H1 (cell line): ENCODE results near the gene DLL3. TPM values are rescaled to one million over a fixed set of nuclear protein-coding genes. Genes with fewer than 3 reads are reported as not detected.

Experiments
- CTCF ChIA-PET: fragments of 300-600 bp; sonication (Branson Sonifier 250); formaldehyde crosslinking; loops from one replicate; lab custom pipeline; 2021; ENCODE audit not compliant: partially characterized antibody; lab: Charles Lee
- POLR2A ChIA-PET: fragments of 300-600 bp; sonication (Branson Sonifier 250); formaldehyde crosslinking; loops from one replicate; lab custom pipeline; 2021; ENCODE audit warnings: inconsistent platforms; ENCODE audit not compliant: partially characterized antibody; lab: Charles Lee
- DNase-seq, 2 experiments: peaks; one replicate each; pipeline versions ENCODE4 v3.0.0 to v3.0.0-alpha.2; 2010 to 2022; ENCODE audit warnings: low spot score in 2 of 2, low read depth in 1 of 2, mixed read lengths in 1 of 2
- FAIRE-seq: peaks from 2 replicates; lab custom pipeline; 2011; peaks lifted over from hg19 to GRCh38; lab: Jason Lieb, UNC
- H2AFZ ChIP-seq: 2 replicates; pipeline ENCODE4 v1.8.1; 2012; ENCODE audit warnings: low read length, inconsistent platforms
- H2AK5ac ChIP-seq: 2 replicates; pipeline ENCODE4 v1.6.1; 2013; ENCODE audit warnings: low read depth, low read length
- H2BK120ac ChIP-seq: replicated peaks from 2 replicates; pipeline ENCODE3; 2013; ENCODE audit warnings: low read depth, low read length, inconsistent platforms
- H2BK12ac ChIP-seq: 2 replicates; pipeline ENCODE4 v1.6.1; 2013; ENCODE audit warnings: low read depth, low read length
- H2BK15ac ChIP-seq: 2 replicates; pipeline ENCODE4 v1.6.1; 2013; ENCODE audit warnings: low read length
- H2BK20ac ChIP-seq: 2 replicates; pipeline ENCODE4 v1.6.1; 2013; ENCODE audit warnings: low read length
- H2BK5ac ChIP-seq: 2 replicates; pipeline ENCODE4 v1.6.1; 2013; ENCODE audit warnings: low read depth, low read length
- H3K14ac ChIP-seq: 2 replicates; pipeline ENCODE4 v1.6.1; 2013; ENCODE audit warnings: inconsistent platforms; ENCODE audit not compliant: insufficient read length
- H3K18ac ChIP-seq: 2 replicates; pipeline ENCODE4 v1.6.1; 2013; ENCODE audit warnings: low read length; ENCODE audit errors: extremely low read depth
- H3K23ac ChIP-seq: 2 replicates; pipeline ENCODE4 v1.6.1; 2013; ENCODE audit warnings: inconsistent platforms; ENCODE audit not compliant: insufficient read length
- H3K23me2 ChIP-seq: 2 replicates; pipeline ENCODE4 v1.6.1; 2013; ENCODE audit warnings: low read depth, low read length
- H3K27ac ChIP-seq: 2 replicates; pipeline ENCODE4 v1.6.1; 2011; ENCODE audit warnings: low read depth, low read length, inconsistent platforms
- H3K27me3 ChIP-seq, 4 experiments: replicated peaks in 1 of 4; 1 replicate in 1 of 4; 2 replicates in 3 of 4; pipeline versions ENCODE4 v1.6.1 to v1.8.1; 2011 to 2013; ENCODE audit warnings: low read length in 3 of 4, mild to moderate bottlenecking in 3 of 4, inconsistent platforms in 2 of 4, mixed read lengths in 2 of 4, moderate library complexity in 1 of 4; ENCODE audit not compliant: control insufficient read depth in 3 of 4, insufficient read depth in 3 of 4; ENCODE audit errors: extremely low read depth in 1 of 4
- H3K36me3 ChIP-seq, 4 experiments: 2 replicates each; pipeline versions ENCODE4 v1.6.1 to v1.8.1; 2011 to 2013; ENCODE audit warnings: mild to moderate bottlenecking in 4 of 4, low read length in 3 of 4, moderate library complexity in 2 of 4, control low read depth in 1 of 4, inconsistent platforms in 1 of 4; ENCODE audit not compliant: insufficient read depth in 4 of 4, control insufficient read depth in 2 of 4
- H3K4ac ChIP-seq: replicated peaks from 2 replicates; pipeline ENCODE3; 2013; ENCODE audit warnings: low read length, low read depth, mixed read lengths, inconsistent platforms; ENCODE audit not compliant: insufficient read length
- H3K4me1 ChIP-seq, 4 experiments: replicated peaks in 1 of 4; 1 replicate in 1 of 4; 2 replicates in 3 of 4; pipeline versions ENCODE4 v1.6.1 to v1.8.1; 2011 to 2013; ENCODE audit warnings: low read length in 3 of 4, inconsistent platforms in 2 of 4, mixed read lengths in 1 of 4; ENCODE audit not compliant: insufficient read depth in 4 of 4, control insufficient read depth in 3 of 4
- H3K4me2 ChIP-seq, 2 experiments: 2 replicates each; pipeline versions ENCODE4 v1.6.1 to v1.8.1; 2011 to 2013; ENCODE audit warnings: low read depth in 2 of 2, low read length in 2 of 2, control low read depth in 1 of 2, inconsistent platforms in 1 of 2, mild to moderate bottlenecking in 1 of 2; ENCODE audit not compliant: insufficient read depth in 1 of 2
- H3K4me3 ChIP-seq, 4 experiments: fragments of 200-600, 300-600 bp in 1 of 4; sonication (generic), shearing (Covaris generic), sonication (Bioruptor Twin) in 1 of 4; 2 replicates each; pipeline versions ENCODE4 v1.5.1 to v1.8.1; 2011 to 2016; ENCODE audit warnings: low read length in 4 of 4, low read depth in 3 of 4, control low read depth in 2 of 4, inconsistent platforms in 2 of 4, mild to moderate bottlenecking in 2 of 4, mixed read lengths in 1 of 4, moderate library complexity in 1 of 4; ENCODE audit not compliant: insufficient read depth in 2 of 4; ENCODE audit errors: extremely low read depth in 1 of 4
- H3K56ac ChIP-seq: replicated peaks from 2 replicates; pipeline ENCODE3; 2013; ENCODE audit warnings: low read depth, mild to moderate bottlenecking, mixed read lengths, low read length, inconsistent platforms; ENCODE audit not compliant: insufficient read length
- H3K79me1 ChIP-seq: 2 replicates; pipeline ENCODE4 v1.6.1; 2013; ENCODE audit warnings: low read depth, low read length, control low read depth
- H3K79me2 ChIP-seq, 2 experiments: 2 replicates each; pipeline versions ENCODE4 v1.6.1 to v1.8.1; 2012 to 2013; ENCODE audit warnings: low read length in 2 of 2, mild to moderate bottlenecking in 2 of 2, inconsistent platforms in 1 of 2; ENCODE audit not compliant: insufficient read depth in 2 of 2, control insufficient read depth in 1 of 2
- H3K9ac ChIP-seq, 4 experiments: replicated peaks in 1 of 4; 1 replicate in 1 of 4; 2 replicates in 3 of 4; pipeline versions ENCODE4 v1.6.1 to v1.8.1; 2011 to 2013; ENCODE audit warnings: low read depth in 3 of 4, low read length in 3 of 4, control low read depth in 2 of 4, mild to moderate bottlenecking in 2 of 4, moderate library complexity in 2 of 4, inconsistent platforms in 1 of 4; ENCODE audit errors: extremely low read depth in 1 of 4
- H3K9me3 ChIP-seq, 2 experiments: 2 replicates each; pipeline versions ENCODE4 v1.6.1 to v1.8.1; 2012 to 2013; ENCODE audit warnings: mild to moderate bottlenecking in 2 of 2, moderate library complexity in 2 of 2, control low read depth in 1 of 2, inconsistent platforms in 1 of 2, low read depth in 1 of 2, low read length in 1 of 2, mixed read lengths in 1 of 2; ENCODE audit not compliant: insufficient read depth in 2 of 2
- H4K20me1 ChIP-seq, 2 experiments: replicated peaks in 1 of 2; 2 replicates each; pipeline versions ENCODE3 to v1.8.1; 2011 to 2013; ENCODE audit warnings: inconsistent platforms in 2 of 2, low read length in 2 of 2, mild to moderate bottlenecking in 1 of 2; ENCODE audit not compliant: insufficient read depth in 2 of 2, control insufficient read depth in 1 of 2
- H4K5ac ChIP-seq: 2 replicates; pipeline ENCODE4 v1.6.1; 2013; ENCODE audit warnings: low read length, low read depth, mixed read lengths, inconsistent platforms; ENCODE audit not compliant: insufficient read length
- H4K8ac ChIP-seq: 2 replicates; pipeline ENCODE4 v1.8.0; 2013; ENCODE audit warnings: mild to moderate bottlenecking, moderate library complexity, low read length, inconsistent platforms; ENCODE audit not compliant: insufficient read depth; ENCODE audit errors: extremely low read depth
- H4K91ac ChIP-seq: replicated peaks from 2 replicates; pipeline ENCODE3; 2013; ENCODE audit warnings: low read length, mixed read lengths, inconsistent platforms; ENCODE audit not compliant: insufficient read length
- EZH2 ChIP-seq: fragments of 200-600 bp; sonication (generic); IDR thresholded peaks from 2 replicates; pipeline ENCODE4 v1.7.1; 2012; ENCODE audit warnings: low read depth, mild to moderate bottlenecking, moderate library complexity, low read length, inconsistent platforms; ENCODE audit not compliant: severe bottlenecking
- HDAC6 ChIP-seq: IDR thresholded peaks from one replicate; pipeline ENCODE4 v1.7.1; 2012; ENCODE audit warnings: low read depth, mild to moderate bottlenecking, inconsistent platforms, low read length, moderate library complexity
- NANOG ChIP-seq: IDR thresholded peaks from 2 replicates; pipeline ENCODE4 v1.6.1; 2011; ENCODE audit warnings: low read length, low read depth, mild to moderate bottlenecking, inconsistent platforms; ENCODE audit not compliant: insufficient read depth, poor library complexity, severe bottlenecking
- NRF1 ChIP-seq: IDR thresholded peaks from 2 replicates; pipeline ENCODE4 v1.6.1; 2011; ENCODE audit warnings: mild to moderate bottlenecking, low read depth, low read length, improper control_type of control experiment
- POLR2A ChIP-seq, 2 experiments: IDR thresholded peaks; 1 replicate in 1 of 2; 2 replicates in 1 of 2; pipeline ENCODE4 v1.6.1; 2011; ENCODE audit warnings: low read depth in 2 of 2, low read length in 2 of 2, mild to moderate bottlenecking in 2 of 2; ENCODE audit errors: control extremely low read depth in 1 of 2
- RXRA ChIP-seq: IDR thresholded peaks from 2 replicates; pipeline ENCODE4 v1.6.1; 2011; ENCODE audit warnings: low read depth, mild to moderate bottlenecking, low read length, moderate library complexity; ENCODE audit not compliant: insufficient read depth
- SIN3A ChIP-seq, 2 experiments: IDR thresholded peaks in 1 of 2; conservative IDR thresholded peaks in 1 of 2; 2 replicates each; pipeline ENCODE4 v1.6.1; 2011 to 2012; ENCODE audit warnings: low read length in 2 of 2, improper control_type of control experiment in 1 of 2, low read depth in 1 of 2, mild to moderate bottlenecking in 1 of 2
- SRF ChIP-seq: IDR thresholded peaks from 2 replicates; pipeline ENCODE4 v1.6.1; 2011; ENCODE audit warnings: mild to moderate bottlenecking, low read depth, low read length, moderate library complexity
- WGBS, 2 experiments: shearing (Covaris generic) in 1 of 2; methylation state at CpG; one replicate each; pipeline versions ENCODE4 v1.1.6 to v1.1.7; 2013 to 2015; ENCODE audit warnings: low lambda C conversion rate in 2 of 2, mixed read lengths in 2 of 2, inconsistent platforms in 1 of 2, low coverage in 1 of 2, missing lambda C conversion rate in 1 of 2; ENCODE audit not compliant: insufficient replicate concordance in 2 of 2, insufficient coverage in 1 of 2, insufficient read length in 1 of 2; ENCODE audit errors: extremely low coverage in 1 of 2, missing lambda C conversion rate in 1 of 2; 5-methylcytosine and 5-hydroxymethylcytosine counted together
- polyA plus RNA-seq, 7 experiments: library from polyadenylated mRNA; depleted of rRNA in 3 of 7; stranded (reverse) in 5 of 7; unstranded in 2 of 7; fragments of >200 nt in 5 of 7; fragments of 200-250 nt in 2 of 7; gene quantifications; 1 replicate in 5 of 7; 2 replicates in 1 of 7; 4 replicates in 1 of 7; pipeline versions ENCODE4 v1.2.1 to v1.2.3, GENCODE V29; 2011 to 2013; ENCODE audit warnings: missing spikeins in 2 of 7, mixed read lengths in 2 of 7
- total RNA-seq: library from RNA; stranded (reverse); fragmentation: NEBNext Ultra II Directional; extraction: Animal tissue kit (Norgen Biotek cat#: 25700); gene quantifications from 2 replicates; pipeline ENCODE4 v1.2.1, GENCODE V29; 2021
- TF ChIP-seq, protein P1 (sequence below), 3 experiments: IDR thresholded peaks; 1 replicate in 2 of 3; 2 replicates in 1 of 3; pipeline versions ENCODE4 v1.5.1 to v1.6.1; 2011; ENCODE audit warnings: low read length in 3 of 3, mild to moderate bottlenecking in 3 of 3, inconsistent platforms in 2 of 3, low read depth in 1 of 3, moderate library complexity in 1 of 3; ENCODE audit not compliant: insufficient read depth in 1 of 3; ENCODE audit errors: control extremely low read depth in 1 of 3
- TF ChIP-seq, protein P2 (sequence below): IDR thresholded peaks from 2 replicates; pipeline ENCODE4 v1.6.1; 2011; ENCODE audit warnings: low read depth, mild to moderate bottlenecking, low read length; ENCODE audit not compliant: insufficient read depth

The DLL3 gene
- total and polyA plus RNA-seq, 2 of the 8 experiments (the other 6 are each of a cell fraction or from before 2014, with no cell fraction given): 12.2 to 13.8 TPM

DNA sequence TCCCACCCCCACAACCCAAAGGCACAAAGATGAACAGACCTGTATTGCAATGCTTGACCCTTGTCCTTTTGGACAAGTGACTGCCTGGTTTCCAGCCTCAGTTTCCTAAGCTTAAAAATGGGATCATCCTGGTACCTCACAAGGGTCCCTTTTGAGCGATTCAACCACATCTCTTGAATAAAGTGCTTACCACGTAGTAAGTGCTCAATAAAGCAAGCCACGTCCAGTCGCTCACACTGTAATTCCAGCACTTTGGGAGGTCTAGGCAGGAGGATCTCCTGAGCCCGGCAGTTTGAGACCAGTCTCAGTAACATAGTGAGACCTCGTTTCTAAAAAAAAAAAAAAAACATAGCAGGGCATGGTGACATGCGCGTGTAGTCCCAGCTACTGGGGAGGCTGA is 1.2 kb downstream of the DLL3 start:
- Histone ChIP-seq H4K91ac (no peak overlapping the region), H4K8ac (no peak overlapping the region), H2BK15ac (no peak overlapping the region), H2BK120ac (no peak overlapping the region), H3K27me3 (peaks cover 17 to 67% (median 59%) of the 10 kb centered on the region in 4 experiments), H2AK5ac (no peak overlapping the region), H4K20me1 (no peaks in the 10 kb centered on the region), H3K4me2 (peak overlapping the region in 1 of 2 experiments; percentile 87; a peak in 1 of 4 replicates), H3K4ac (no peak overlapping the region), H3K4me1 (peaks cover 4 to 6% (median 5%) of the 10 kb centered on the region in 4 experiments; a peak in 5 of 7 replicates), H2BK20ac (no peak overlapping the region), H3K23me2 (peaks cover 15% of the 10 kb centered on the region), H2BK5ac (no peak overlapping the region), H3K79me1 (no peaks in the 10 kb centered on the region), H3K9me3 (peaks cover 0 to 8% of the 10 kb centered on the region in 2 experiments; a peak in 3 of 4 replicates), H3K4me3 (peak overlapping the region in 1 of 4 experiments; percentile 85; a peak in 2 of 8 replicates), H3K9ac (no peak overlapping the region), H3K79me2 (no peaks in the 10 kb centered on the region), H3K14ac (no peak overlapping the region), H2AFZ (no peak overlapping the region), H2BK12ac (no peak overlapping the region), H4K5ac (no peak overlapping the region), H3K36me3 (no peaks in the 10 kb centered on the region), H3K56ac (no peak overlapping the region), H3K23ac (no peak overlapping the region), H3K18ac (no peak overlapping the region), H3K27ac (no peak overlapping the region)
- FAIRE-seq (no peak), DNase-seq (no peak)
- CTCF ChIA-PET: interaction anchor here (1.1 to 6.5 kb wide), 7 partner anchors 14 to 174 kb away, joined by 4 to 47 read pairs (median 5); partner anchors contain the start of gene EID2B
- POLR2A ChIA-PET: interaction anchor here (1.2 to 11.1 kb wide), 4 partner anchors 16 to 64 kb away, joined by 4 to 96 read pairs (median 6); partner anchors contain the start of genes RPS16 and TIMM50
- WGBS, 2 experiments: 85% methylated on average over 7 of the region's 8 CpGs; no CpG with 5 or more reads in 1 of the 2 experiments
- TF ChIP-seq POLR2A (IDR thresholded peaks at IDR 0.05; ENCODE audit: control extremely low read depth in 1 of 2, low read depth in 2 of 2, low read length in 2 of 2): no peak
- TF ChIP-seq EZH2: no peak
- TF ChIP-seq HDAC6: no peak
- TF ChIP-seq NANOG: no peak
- no peak for TF ChIP-seq SRF
- TF ChIP-seq SIN3A (conservative IDR thresholded peaks at IDR 0.05 in 1 of 2, IDR thresholded peaks at IDR 0.05 in 1 of 2; ENCODE audit: low read depth in 1 of 2, low read length in 2 of 2): no peak
- no peak for TF ChIP-seq NRF1
- TF ChIP-seq, protein P1, sequence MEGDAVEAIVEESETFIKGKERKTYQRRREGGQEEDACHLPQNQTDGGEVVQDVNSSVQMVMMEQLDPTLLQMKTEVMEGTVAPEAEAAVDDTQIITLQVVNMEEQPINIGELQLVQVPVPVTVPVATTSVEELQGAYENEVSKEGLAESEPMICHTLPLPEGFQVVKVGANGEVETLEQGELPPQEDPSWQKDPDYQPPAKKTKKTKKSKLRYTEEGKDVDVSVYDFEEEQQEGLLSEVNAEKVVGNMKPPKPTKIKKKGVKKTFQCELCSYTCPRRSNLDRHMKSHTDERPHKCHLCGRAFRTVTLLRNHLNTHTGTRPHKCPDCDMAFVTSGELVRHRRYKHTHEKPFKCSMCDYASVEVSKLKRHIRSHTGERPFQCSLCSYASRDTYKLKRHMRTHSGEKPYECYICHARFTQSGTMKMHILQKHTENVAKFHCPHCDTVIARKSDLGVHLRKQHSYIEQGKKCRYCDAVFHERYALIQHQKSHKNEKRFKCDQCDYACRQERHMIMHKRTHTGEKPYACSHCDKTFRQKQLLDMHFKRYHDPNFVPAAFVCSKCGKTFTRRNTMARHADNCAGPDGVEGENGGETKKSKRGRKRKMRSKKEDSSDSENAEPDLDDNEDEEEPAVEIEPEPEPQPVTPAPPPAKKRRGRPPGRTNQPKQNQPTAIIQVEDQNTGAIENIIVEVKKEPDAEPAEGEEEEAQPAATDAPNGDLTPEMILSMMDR (IDR thresholded peaks at IDR 0.05; ENCODE audit: control extremely low read depth in 1 of 3, insufficient read depth in 1 of 3, low read depth in 1 of 3, low read length in 3 of 3): no peak
- no peak for TF ChIP-seq RXRA
- TF ChIP-seq, protein P2, sequence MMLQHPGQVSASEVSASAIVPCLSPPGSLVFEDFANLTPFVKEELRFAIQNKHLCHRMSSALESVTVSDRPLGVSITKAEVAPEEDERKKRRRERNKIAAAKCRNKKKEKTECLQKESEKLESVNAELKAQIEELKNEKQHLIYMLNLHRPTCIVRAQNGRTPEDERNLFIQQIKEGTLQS: no peak
